Activated T-helper 1 cell treated with anti-CD3 and anti-CD28 coated beads, Interleukin-12 subunit alpha, Interleukin-12 subunit beta, Interleukin-2, Interleukin-4 antibody, amounts not matched to agents 30 ng/mL and 10 ng/mL and 1 ng/mL, durations not matched to agents 14 hours and 24 hours and 36 hours (primary cell): ENCODE measurements around the gene SLC1A7. TPM values are rescaled to one million over a fixed set of nuclear protein-coding genes. Genes with fewer than 3 reads are reported as not detected.

ENCODE experiments used
- DNase-seq: peaks from one replicate; pipeline ENCODE4 v3.0.0; 2021; ENCODE audit warnings: low spot score
- H3K27ac Mint-ChIP-seq: one replicate; pipeline ENCODE4 v1.8.0; 2021; ENCODE audit warnings: mild to moderate bottlenecking, mixed read lengths
- H3K27me3 Mint-ChIP-seq: one replicate; pipeline ENCODE4 v1.8.0; 2022; ENCODE audit warnings: mild to moderate bottlenecking, moderate library complexity, mixed read lengths; ENCODE audit not compliant: insufficient read depth
- H3K36me3 Mint-ChIP-seq: one replicate; pipeline ENCODE4 v1.8.0; 2021; ENCODE audit warnings: low read depth, mixed read lengths
- H3K4me1 Mint-ChIP-seq: one replicate; pipeline ENCODE4 v1.8.0; 2021; ENCODE audit warnings: low read depth, mixed read lengths
- H3K4me3 Mint-ChIP-seq: one replicate; pipeline ENCODE4 v1.8.0; 2021; ENCODE audit warnings: mild to moderate bottlenecking, moderate library complexity, mixed read lengths
- H3K9me3 Mint-ChIP-seq: one replicate; pipeline ENCODE4 v1.8.0; 2021; ENCODE audit warnings: mixed read lengths
- intact Hi-C: fragments of 100-400 bp; cut with micrococcal nuclease; formaldehyde crosslinking; loops from one replicate; pipeline ENCODE4 v1.15.1; 2024
- total RNA-seq: library from RNA; stranded (reverse); gene quantifications from 2 replicates; pipeline ENCODE4 v1.2.3, GENCODE V29; 2022

SLC1A7 gene
- total RNA-seq, 1 donor from 2014 or later = not detected

GRCh38 chr1:53155534-53155933, 13.1 kb upstream of the SLC1A7 start:
- Mint-ChIP-seq H3K4me1 (no peaks in the 10 kb centered on the region), H3K27ac (no peak overlapping the region), H3K27me3 (peaks cover 4% of the 10 kb centered on the region), H3K36me3 (no peaks in the 10 kb centered on the region), H3K9me3 (no peaks in the 10 kb centered on the region), H3K4me3 (no peak overlapping the region)
- intact Hi-C loops = no loop called here
- no peak for DNase-seq

DNA sequence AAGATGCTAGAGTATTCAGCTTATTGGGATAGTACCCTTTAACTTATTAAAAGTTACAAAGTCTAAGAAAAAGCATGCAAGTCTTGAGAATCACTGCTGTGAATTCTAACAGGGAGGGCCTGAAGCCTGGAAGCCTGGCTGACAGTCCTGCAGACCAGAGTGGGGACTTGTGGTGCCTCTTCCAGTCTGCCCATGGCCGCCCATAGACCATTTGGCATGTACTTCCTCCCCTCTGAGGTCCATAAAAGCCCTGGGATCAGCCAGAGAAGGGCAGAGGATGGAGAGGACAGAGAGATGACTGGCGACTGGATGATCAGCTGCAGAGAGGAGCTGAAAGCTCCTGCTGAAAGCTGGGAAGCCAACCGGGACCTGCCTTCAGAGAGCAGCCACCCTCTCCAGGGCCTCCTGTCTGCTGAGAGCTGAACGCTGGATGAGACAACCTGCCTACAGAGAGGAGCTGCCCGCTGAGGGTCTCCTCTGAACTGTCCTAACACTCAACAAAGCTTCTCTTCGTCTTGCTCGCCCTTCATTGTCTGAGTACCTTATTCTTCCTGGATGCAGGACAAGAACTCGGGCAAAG, 12.5 kb upstream of the SLC1A7 start:
- Mint-ChIP-seq H3K27ac (no peak overlapping the region), H3K4me3 (no peak overlapping the region), H3K36me3 (no peaks in the 10 kb centered on the region), H3K4me1 (no peaks in the 10 kb centered on the region), H3K9me3 (no peaks in the 10 kb centered on the region), H3K27me3 (peaks cover 4% of the 10 kb centered on the region)
- intact Hi-C loops = no loop called here
- DNase-seq = no peak

GRCh38 chr1:53153752-53154151, 11.3 kb upstream of the SLC1A7 start:
- Mint-ChIP-seq H3K27me3 (peaks cover 5% of the 10 kb centered on the region), H3K4me1 (no peaks in the 10 kb centered on the region), H3K9me3 (no peaks in the 10 kb centered on the region), H3K4me3 (no peak overlapping the region), H3K36me3 (no peaks in the 10 kb centered on the region), H3K27ac (no peak overlapping the region)
- DNase-seq = no peak
- intact Hi-C loops = no loop called here

DNA sequence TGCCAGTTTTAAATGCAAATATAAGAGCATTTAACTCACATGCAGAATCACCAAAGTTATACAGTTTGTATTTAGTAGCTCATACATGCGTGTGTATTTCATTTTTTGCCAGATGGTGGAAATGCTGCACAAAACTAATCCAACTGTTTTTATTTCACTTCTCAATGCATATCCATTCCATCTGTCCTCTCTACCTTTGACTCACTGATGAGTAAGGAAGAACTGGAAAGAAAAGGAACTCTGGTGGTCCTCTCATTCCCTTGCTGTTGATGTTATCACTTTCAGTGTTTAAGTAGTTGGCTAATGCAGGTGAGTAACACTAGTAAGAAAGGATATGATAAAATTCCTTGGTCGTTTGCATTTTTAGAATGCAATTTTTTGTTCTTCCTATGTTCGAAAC, 5.7 kb upstream of the SLC1A7 start:
- H3K27ac Mint-ChIP-seq = no peak overlapping the region
- intact Hi-C loops = no loop called here
- no peaks in the 10 kb centered on the region for H3K9me3 Mint-ChIP-seq
- no peaks in the 10 kb centered on the region for H3K4me1 Mint-ChIP-seq
- no peak for DNase-seq
- H3K27me3 Mint-ChIP-seq = peaks cover 6% of the 10 kb centered on the region
- H3K4me3 Mint-ChIP-seq = no peak overlapping the region
- H3K36me3 Mint-ChIP-seq = no peaks in the 10 kb centered on the region

- Mint-ChIP-seq H3K36me3 (no peaks in the 10 kb centered on the region), H3K27ac (no peak overlapping the region), H3K4me1 (no peaks in the 10 kb centered on the region), H3K4me3 (no peak overlapping the region), H3K27me3 (peaks cover 6% of the 10 kb centered on the region), H3K9me3 (no peaks in the 10 kb centered on the region)
- DNase-seq = no peak
- intact Hi-C loops = no loop called here
These were observed 4.7 kb upstream of the SLC1A7 start for GRCh38 chr1:53147174-53147573.

- intact Hi-C loops = no loop called here
- no peaks in the 10 kb centered on the region for H3K36me3 Mint-ChIP-seq
- no peaks in the 10 kb centered on the region for H3K9me3 Mint-ChIP-seq
- H3K27me3 Mint-ChIP-seq = peaks cover 6% of the 10 kb centered on the region
- DNase-seq = no peak
- H3K27ac Mint-ChIP-seq = no peak overlapping the region
- H3K4me3 Mint-ChIP-seq = no peak overlapping the region
- H3K4me1 Mint-ChIP-seq = no peaks in the 10 kb centered on the region
These were observed 3.7 kb upstream of the SLC1A7 start for GRCh38 chr1:53145942-53146708.

DNA sequence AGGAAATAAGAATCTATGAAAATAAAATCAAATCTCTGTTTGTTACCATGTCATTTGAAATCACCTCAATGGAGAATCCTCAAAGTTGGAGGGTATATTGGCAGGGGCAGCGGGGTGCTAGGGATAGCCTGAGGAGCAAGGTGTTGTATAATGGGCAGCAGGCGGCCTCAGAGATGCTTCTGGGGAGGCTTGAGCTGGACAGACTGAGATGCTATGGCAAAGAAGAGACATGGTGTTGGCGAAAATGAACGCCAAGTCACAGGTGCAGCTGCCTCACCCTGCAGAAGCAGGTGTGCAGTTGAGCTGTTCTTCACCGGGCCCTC, 3.1 kb upstream of the SLC1A7 start:
- Mint-ChIP-seq H3K27ac (no peak overlapping the region), H3K4me3 (no peak overlapping the region), H3K27me3 (peaks cover 2% of the 10 kb centered on the region), H3K9me3 (no peaks in the 10 kb centered on the region), H3K4me1 (no peaks in the 10 kb centered on the region), H3K36me3 (no peaks in the 10 kb centered on the region)
- DNase-seq = no peak
- intact Hi-C loops = no loop called here

DNA sequence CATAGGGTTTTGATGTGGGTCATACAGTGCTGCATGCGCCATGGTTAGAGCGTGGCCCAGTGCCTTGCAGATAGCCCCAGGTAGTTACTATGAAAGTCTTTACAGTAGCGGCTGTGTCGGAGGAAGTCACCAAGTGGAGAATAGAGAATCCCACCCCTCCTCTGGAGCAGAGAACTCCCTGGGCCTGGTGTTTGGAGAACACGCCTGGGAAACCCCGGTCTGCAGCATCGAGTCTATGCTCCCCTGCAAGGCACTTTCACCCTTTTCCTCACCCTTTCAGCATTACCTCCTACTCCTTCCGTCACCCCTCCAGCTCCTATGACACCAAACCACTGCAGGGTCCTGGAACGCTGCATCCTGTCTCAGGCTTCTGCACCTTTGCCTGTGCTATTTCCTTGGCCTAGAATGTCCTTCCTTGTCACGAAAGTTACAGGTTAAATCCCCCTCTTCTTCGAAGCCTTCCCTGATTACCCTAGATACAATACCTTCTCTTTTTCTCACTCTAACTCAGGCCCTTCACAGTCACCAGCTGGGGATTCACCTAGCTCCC, 2.7 kb upstream of the SLC1A7 start:
- Mint-ChIP-seq H3K27me3 (peaks cover 2% of the 10 kb centered on the region), H3K4me3 (no peak overlapping the region), H3K9me3 (no peaks in the 10 kb centered on the region), H3K4me1 (no peaks in the 10 kb centered on the region), H3K36me3 (no peaks in the 10 kb centered on the region), H3K27ac (no peak overlapping the region)
- no peak for DNase-seq
- intact Hi-C loops = no loop called here

GRCh38 chr1:53144201-53144600, 1.8 kb upstream of the SLC1A7 start:
- intact Hi-C loops = no loop called here
- no peak for DNase-seq
- Mint-ChIP-seq H3K9me3 (no peaks in the 10 kb centered on the region), H3K4me3 (no peak overlapping the region), H3K4me1 (no peaks in the 10 kb centered on the region), H3K36me3 (no peaks in the 10 kb centered on the region), H3K27ac (no peak overlapping the region), H3K27me3 (peaks cover 2% of the 10 kb centered on the region)

GRCh38 chr1:53143527-53143926, 1.1 kb upstream of the SLC1A7 start:
- H3K36me3 Mint-ChIP-seq = no peaks in the 10 kb centered on the region
- H3K4me1 Mint-ChIP-seq = no peaks in the 10 kb centered on the region
- intact Hi-C loops = no loop called here
- no peak for DNase-seq
- no peak overlapping the region for H3K27ac Mint-ChIP-seq
- no peaks in the 10 kb centered on the region for H3K9me3 Mint-ChIP-seq
- H3K27me3 Mint-ChIP-seq = peaks cover 2% of the 10 kb centered on the region
- H3K4me3 Mint-ChIP-seq = no peak overlapping the region

DNA sequence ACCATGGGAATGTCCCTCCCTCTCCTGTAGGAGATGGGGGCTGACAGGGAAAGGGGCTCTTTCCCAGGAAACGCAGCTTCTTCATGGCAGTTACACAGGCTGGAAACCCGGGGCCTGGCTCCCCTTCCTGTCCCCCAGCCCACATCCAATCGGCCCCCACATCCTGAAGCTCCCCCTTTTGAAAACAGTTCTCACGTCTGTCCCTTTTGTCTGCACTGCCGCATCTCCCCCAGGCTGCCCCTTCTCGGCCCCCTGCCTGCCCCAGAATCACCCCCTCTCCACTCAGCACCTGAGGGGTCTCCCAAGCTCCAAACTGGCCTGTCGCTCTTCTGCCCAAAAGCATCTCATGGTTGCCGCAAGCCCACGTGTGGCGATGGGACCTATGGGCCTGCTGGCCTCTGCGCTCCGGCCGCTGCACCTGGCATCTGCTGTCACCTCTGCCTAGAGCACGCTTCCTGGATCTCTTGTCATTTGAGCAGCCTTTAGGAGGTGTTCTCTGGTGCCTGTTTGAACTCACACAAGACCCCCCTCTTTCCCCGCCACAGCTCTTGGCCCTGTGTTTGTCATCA, 867 bp downstream of the SLC1A7 start:
- Mint-ChIP-seq H3K27me3 (peaks cover 2% of the 10 kb centered on the region), H3K36me3 (no peaks in the 10 kb centered on the region), H3K27ac (no peak overlapping the region), H3K4me1 (no peaks in the 10 kb centered on the region), H3K4me3 (no peak overlapping the region), H3K9me3 (peaks cover 8% of the 10 kb centered on the region)
- intact Hi-C loops = no loop called here
- no peak for DNase-seq

DNA sequence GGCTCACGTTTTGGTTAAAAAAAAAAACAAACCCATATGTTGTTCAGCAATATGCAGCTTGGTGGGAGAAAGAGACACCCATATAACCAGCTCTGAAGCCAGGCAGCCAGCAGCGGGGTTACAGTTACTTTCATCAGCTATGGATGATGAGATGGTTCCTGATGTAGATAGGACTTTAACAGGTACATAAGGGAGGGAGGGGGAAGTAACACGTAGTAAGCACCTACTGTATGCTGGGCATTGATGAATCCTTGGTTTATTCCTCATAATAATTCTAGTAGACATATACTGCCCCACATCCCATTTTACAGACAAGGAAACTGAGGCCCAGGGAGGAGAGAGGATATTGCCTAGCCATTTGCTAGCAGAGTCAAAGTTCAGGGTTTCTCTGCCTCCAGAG, 2.0 kb downstream of the SLC1A7 start:
- intact Hi-C loops = no loop called here
- DNase-seq = no peak
- no peak overlapping the region for H3K4me3 Mint-ChIP-seq
- no peaks in the 10 kb centered on the region for H3K4me1 Mint-ChIP-seq
- H3K27me3 Mint-ChIP-seq = peaks cover 2% of the 10 kb centered on the region
- H3K36me3 Mint-ChIP-seq = no peaks in the 10 kb centered on the region
- H3K9me3 Mint-ChIP-seq = peaks cover 8% of the 10 kb centered on the region
- no peak overlapping the region for H3K27ac Mint-ChIP-seq

- Mint-ChIP-seq H3K36me3 (no peaks in the 10 kb centered on the region), H3K4me3 (no peak overlapping the region), H3K27me3 (peaks cover 2% of the 10 kb centered on the region), H3K9me3 (peaks cover 8% of the 10 kb centered on the region), H3K27ac (no peak overlapping the region), H3K4me1 (no peaks in the 10 kb centered on the region)
- intact Hi-C loops = no loop called here
- DNase-seq = no peak
These were observed 2.5 kb downstream of the SLC1A7 start for GRCh38 chr1:53139951-53140361.
